Stimulated activated CD8-positive, alpha-beta memory T cell treated with anti-CD3 and anti-CD28 coated beads, Interleukin-12 subunit alpha, Interleukin-12 subunit beta, amount 100 ng/mL, for 24 hours (primary cell): ENCODE results near the gene NCS1.

Experiments
- DNase-seq: peaks from one replicate; pipeline ENCODE4 v3.0.0-alpha.2; 2020; ENCODE audit errors: extremely low read depth

The NCS1 gene

DNA sequence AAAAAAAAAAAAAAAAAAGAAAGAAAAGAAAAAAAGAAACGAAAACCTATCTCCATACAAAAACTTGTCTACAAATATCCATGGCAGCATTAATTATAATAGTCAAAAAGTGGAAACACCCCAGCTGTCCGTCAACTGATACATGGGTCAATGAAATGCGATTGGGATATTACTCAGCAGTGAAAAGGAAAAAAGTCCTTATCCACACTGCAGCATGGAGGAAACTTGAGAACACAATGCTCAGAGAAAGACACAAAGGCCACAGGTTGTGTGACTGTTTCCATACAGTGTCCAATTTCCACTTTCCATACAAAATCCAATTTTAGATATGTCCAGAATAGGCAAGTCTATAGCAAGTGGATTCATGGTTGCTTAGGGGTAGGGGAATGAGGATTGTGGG is 24.3 kb upstream of the NCS1 start:
- DNase-seq = no peak

DNA sequence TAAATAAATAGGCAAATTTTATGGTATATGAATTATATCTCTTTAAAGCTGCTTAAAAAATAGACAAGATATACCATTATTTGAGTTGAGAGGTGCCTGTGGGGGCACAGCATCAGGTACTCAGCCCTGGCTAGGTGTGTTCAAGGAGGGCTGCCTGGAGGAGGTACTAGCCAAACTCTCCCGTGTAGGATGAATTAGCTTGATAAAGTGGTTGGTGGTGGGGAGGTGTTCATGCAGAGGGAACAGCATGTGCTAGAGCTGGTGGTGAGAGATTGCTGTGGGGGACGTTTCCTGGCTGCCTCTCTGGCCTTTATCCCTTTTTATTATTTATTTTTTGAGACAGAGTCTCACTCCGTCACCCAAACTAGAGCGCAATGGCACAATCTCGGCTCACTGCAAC is 23.2 kb upstream of the NCS1 start:
- DNase-seq = no peak

DNA sequence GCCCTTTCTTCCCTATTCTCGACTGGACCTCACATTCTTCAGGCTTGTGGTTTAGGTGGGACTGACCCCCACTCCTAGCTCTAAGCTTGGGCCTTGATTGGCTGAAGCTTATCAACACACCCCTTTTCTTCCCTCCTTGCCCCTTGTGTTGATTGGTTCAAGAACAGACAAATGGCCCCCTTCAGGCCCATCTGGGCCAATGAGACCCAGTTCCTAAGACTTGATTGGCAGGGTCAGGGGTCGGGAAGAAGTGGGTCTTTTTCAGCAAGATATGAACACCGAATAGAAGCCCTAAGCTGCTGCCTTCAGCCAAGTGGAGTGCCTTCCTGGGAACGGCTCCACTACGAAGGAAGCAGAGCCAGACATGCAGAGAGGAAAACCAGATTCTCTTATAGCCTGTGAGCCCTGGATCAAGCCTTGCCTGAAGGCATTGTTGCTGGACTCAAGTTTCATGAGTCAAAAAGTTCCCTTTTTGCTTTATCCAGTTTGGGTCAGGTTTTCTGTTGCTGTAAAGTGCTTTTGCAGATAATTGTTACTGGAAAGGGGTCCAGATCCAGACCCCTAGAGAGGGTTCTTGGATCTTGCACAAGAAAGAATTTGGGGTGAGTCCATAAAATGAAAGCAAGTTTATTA is 22.4 kb upstream of the NCS1 start:
- DNase-seq = no peak

DNA sequence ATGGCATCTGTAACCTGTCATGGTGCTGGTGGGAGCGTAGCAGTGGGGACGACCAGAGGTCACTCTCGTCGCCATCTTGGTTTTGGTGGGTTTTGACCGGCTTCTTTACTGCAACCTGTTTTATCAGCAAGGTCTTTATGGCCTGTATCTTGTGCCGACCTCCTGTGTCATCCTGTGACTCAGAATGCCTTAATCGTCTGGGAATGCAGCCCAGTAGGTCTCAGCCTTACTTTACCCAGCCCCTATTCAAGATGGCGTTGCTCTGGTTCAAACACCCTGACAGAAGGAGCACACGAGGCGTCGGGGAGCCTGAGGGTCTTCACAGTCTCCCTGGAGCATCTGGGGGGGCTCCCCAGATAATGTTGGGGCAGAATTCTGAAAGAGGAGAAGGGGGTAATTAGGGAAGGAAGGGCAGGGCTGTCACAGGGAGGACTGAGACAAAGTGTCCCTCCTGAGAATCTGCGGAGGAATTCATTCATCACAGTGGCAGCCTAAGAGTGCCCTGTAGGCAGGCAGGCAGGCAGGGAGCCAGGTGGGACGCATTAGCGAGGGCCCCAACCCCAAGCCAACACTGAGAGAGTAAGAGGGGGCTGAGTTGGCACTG is 21.3 kb upstream of the NCS1 start:
- DNase-seq = no peak

DNA sequence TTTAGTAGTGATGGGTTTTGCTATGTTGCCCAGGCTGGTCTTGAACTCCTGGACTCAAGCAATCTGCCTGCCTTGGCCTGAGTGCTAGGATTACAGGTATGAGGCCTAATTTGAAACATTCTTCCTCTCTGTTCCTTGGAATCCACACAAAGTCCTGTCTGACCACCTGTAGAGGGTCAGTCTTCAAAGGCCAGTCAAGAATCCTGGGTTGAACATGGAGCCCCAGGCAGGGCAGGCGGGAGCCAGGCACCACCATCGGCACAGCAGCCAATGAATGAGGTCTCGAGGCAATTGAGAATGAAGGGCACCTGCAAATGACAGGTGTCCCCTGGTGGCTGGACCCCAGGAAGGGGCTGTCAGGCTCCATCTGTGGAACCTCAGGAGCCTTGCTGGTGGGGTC is 17.4 kb upstream of the NCS1 start:
- DNase-seq = no peak

DNA sequence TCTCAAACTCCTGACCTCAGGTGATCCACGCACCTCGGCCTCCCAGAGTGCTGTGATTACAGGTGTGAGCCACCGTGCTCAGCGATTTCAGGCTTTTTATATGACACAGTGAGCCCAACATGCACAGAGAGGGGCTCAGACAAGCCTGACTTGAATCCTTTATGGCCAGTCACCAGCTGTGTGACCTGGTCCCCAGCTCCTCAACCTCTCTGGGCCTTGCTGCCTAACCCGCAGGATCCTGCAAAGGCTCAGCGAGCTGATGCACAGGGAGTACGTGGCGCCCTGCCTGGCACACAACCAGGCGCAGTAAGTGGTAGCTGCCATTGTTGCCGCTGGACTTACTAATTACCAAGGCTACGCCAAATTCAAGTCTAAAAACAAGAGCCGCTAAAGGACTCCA is 16.6 kb upstream of the NCS1 start:
- no peak for DNase-seq

DNA sequence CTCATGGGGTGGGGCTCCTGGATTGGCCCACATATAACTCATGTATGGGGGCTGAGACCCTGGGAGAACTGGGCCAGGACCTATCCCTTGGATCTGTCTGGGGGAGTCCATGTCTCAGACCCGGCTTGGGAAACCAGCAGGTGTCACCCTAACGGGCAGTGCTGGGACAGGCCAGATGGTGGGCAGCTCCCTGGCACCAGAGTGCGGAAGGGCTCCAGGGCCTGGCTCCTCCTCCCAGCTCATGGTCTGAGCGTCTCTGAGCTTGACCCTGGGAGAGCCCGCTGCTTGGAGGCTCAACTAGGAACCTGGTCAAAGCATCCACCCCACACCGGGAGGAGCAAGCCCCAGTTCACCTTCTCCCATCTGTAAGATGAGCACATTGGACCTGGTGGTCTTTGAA is 15.5 kb upstream of the NCS1 start:
- no peak for DNase-seq

DNA sequence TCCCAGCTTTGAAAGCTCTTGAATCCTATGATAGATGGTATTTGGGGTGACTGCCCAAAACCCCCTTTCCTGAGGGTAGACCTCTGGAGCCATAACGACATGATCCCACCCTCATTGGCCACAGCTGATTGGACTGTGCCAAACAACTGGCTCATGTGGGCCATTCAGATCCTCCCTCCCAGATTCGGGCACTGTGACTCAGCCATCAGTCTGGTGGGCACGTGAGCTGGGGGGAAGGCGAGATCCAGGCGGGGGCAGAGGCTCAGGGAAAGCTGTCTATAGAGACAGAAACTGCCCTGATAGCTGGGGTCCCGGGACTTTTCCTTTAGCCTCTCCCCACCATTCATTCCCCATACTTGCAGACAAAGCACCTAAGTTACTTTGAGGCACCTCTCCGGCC is 15.1 kb upstream of the NCS1 start:
- DNase-seq = no peak

DNA sequence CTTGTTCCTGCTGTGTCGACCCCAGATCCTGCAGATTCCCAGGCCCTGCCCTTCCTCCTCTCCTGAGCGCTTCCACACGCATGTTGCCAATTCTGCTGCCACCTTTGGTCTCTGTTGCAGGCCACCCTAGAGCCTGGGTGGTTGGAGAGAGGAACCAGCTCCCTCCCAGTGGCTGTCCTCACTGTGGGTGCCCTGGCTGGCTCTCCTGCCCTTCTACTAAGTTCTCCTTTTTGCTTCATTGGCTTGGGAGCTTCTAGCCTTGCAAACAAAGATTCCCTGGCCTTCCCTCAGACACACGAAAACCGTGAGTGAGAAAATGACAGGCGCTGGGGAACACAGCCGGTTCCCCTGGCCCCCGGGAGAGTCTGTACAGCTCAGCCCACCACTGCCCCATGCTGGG is 14.2 kb upstream of the NCS1 start:
- DNase-seq = no peak

DNA sequence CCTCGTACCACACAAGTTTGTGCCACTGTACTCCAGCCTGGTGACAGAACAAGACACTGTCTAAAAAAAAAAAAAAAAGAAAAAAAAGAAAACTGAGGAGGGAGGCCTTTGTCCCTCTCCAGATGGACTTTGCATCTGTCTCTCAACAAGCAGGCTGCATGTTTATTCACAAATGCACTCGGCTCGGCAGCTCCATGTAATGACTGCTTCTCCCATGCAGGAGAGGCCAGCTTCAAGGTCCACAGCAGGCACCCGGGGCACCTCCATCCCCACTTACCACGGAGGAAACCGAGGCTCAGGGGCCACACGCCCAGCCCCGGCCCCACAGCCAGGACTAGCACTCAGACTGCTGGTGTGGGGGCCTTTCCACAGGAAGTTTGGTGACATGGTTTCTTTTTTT is 13.1 kb upstream of the NCS1 start:
- DNase-seq = no peak

DNA sequence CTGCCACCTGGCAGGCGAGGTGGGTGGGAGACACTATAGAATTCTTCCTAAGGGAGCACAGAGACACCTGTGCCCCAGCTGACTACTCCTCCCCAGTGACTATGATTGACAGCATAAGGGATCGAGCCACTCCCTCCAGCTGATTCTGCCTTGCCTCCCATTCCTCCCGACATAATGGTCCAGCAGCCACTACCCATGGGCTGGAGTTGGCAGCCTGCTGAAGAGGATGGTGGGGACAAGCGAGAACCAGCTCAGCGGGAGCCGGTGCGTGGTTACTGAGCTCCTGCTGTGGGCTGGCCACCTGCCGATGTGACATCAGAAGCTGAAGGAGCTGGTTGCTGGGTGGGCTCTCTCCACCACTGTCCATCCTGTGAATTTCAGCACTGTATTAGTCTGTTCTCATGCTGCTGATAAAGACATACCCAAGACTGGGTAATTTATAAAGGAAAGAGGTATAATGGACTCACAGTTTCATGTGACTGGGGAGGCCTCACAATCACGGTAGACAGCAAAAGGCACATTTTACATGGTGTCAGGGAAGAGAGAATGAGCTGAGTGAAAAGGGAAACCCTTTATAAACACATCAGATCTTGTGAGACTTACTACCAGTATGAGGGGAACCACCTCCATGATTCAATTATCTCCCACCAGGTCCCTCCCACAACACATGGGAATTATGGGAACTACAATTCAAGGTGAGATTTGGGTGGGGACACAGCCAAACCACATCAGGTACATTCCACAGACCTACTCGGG is 12.1 kb upstream of the NCS1 start:
- no peak for DNase-seq

DNA sequence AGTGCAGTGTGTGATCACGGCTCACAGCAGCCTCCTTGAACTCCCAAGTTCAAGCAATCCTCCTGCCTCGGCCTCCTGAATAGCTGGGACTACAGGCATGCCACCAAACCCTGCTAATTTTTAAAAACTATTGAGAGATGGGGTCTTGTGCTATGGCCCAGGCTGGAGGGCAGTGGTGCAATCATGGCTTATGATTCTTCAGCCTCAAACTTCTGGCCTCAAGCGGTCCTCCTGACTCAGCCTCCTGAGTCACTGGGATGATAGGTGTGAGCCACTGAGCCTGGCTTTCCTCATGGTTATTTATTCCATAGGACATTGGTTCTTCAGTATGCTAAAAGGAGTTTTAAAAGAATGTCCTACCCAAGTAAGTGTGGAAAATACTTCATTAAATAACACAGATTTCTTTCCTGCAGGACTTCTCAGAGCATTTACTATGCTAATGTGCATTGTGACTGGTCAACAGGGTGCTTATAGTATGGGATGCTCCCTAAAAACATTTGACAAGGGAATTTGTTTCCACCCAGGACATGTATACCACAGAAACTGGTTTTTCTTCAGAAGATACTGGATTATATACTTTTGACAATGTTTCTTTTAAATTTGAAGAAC is 11.2 kb upstream of the NCS1 start:
- no peak for DNase-seq

DNA sequence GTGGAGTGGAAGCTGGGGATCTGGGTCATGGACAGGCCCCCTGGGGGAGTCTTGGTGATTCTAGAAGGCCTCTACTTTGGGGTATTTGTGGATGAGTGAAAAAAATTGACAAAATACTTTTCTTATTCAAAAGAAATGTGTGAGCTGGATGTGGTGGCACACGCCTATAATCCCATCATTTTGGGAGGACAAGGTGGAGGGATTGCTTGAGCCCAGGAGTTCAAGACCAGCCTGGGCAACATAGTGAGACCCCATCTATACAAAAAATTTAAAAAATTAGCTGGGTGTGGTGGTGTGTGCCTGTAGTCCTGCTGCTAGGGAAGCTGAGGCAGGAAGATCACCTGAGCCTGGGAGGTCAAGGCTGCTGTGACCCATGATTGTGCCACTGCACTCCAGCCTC is 6.6 kb upstream of the NCS1 start:
- DNase-seq = no peak

DNA sequence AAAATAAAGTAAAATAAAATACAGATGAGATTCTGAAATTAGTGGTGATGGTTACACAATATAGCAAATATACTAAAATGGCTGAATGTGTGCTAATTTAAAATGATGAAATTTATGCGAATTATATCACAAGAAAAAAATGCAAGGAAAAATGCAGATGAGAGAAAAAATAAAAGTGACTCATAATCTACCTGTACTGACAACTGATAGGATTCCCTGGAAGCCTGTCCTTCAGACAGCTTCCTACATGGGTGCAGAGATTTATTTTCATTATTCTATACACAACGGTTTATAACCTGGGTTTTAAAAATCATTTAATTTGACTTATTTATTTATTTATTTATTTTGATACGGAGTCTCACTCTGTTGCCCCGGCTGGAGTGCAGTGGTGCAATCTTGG is 5.8 kb upstream of the NCS1 start:
- no peak for DNase-seq

DNA sequence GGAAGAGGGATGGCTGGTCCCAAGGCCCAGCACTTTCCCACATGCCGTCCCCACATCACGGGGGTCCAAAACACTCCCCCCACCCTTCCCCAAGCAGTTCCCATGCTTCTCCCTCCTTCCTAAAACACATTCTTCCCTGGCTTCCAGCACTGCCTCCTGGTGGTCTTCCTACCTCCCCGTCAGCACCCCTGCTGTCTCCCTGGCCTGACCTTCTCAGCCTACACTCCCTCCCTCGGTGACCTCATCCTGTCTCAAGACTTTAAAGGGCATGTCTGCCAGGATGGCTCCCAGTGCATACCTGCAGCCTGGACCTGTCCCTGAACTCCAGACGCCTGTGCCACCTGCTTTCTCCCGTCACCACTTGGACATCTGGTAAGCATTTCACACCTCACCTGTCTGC is 4.3 kb upstream of the NCS1 start:
- DNase-seq = no peak

DNA sequence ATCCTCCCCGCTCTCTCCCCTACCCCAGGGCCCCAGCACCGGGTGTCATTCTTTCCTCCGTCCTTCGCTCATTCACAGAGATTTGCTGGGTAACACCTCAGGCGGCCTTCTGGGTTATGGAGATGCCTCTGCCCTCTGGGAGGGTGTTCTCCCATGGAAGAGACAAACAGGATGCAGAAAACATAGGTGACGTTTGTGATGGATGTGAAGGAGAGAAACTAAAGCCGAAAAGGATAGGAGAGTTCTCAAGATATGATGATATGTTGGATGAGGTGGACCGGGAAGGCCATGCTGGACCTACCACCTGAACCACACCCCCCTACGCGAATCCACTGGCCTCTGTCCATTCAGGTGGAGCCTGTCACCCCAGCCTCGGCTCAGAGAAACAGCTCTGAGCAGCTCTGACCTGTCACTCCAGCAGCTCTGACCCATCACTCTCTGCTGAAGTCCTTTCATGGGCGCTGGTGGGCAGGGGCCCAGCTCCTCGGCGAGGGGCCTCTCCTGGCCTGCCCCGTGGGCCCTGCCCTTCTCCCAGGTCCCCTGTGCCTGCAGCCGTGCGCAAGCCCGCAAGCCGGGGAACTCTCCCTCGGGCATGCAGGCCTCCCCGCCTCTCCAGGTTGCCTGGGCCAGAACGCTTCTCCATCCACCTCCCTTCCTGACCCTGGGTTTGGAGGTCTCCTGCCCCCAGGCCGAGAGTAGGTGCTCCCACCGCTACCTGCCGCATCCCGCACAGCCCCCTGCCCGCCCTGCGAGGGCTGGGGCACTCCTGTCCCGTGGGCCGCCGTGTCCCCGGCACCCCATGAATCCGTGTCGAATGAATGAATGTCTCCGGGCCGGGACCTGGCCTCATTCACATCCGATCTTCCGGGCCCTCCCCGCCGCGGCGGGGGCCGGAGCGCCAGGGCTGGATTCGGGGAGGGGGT is 717 bp upstream of the NCS1 start:
- DNase-seq = no peak

DNA sequence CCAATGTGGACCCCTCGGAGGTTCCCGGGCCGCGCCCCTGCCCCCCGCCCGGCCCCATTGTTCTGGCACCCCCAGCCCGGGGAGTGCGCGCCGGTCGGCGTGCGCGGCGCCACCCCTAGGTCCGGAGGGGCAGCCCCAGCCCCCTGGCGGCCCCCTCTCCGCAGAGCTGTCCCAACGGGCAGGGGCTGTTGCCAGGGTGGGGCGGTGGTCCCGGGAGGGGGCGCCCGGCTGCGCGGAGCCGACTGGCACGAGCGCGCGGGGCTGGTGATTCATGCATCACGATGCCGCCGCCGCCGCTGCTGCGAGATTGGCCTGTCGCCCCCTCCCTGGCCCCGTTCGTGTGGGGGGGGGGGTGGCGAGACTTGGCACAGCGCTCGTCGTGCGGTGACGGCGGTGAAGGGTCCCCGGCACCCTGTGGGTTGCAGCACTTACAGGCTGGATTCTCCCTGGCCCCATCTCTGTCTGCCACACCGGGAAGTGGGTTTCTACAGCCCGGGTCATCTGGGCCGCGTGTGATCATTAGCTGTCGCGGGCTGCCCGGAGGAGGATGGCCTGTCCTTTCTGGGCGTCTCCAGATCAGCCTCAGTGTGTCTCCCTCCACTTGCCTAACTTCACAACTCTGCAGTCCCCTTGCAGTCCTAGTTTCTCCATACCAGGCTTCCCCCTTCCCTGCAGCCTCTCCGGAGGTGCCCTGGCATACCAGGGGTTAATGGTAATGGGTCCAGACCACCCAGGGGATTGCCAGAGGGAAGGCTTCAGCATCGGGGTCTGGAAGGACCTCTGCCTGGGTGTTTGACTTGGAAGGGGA is 858 bp downstream of the NCS1 start:
- DNase-seq = no peak

DNA sequence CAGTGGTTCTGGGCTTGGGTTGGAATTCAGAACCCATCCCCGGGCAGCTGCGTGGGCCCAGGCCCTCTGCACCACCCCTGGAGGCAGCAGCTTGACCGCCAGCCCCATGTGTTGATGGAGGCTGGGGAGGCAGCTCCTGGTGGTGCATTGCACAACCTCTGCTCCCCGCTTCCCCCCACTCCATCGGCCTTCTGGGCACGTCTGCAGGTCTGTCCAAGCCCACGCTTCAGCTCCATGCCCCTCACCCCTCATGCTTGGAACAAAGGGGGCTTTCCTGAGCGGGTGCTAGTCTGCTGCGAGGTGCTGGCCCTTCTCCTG is 1.4 kb downstream of the NCS1 start:
- DNase-seq = no peak

DNA sequence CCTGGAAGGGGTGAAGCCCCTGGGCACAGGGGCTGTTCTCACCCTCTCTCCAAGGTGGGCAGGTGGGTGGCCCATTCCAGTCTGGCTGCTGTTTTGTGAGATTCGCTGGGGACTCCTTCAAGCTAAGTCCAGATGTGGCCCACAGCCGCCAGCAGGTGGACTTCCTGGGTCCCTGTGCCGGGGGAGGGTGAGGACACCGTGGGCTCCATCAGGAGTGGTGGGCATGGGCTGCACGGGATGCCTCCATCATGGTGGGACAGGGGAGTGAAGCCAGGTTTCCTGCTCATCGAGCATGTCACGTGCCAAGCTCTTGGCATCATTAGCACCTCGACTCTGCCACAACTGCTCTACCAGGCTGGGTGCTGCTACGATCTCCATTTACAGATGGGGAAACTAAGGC is 1.8 kb downstream of the NCS1 start:
- no peak for DNase-seq

DNA sequence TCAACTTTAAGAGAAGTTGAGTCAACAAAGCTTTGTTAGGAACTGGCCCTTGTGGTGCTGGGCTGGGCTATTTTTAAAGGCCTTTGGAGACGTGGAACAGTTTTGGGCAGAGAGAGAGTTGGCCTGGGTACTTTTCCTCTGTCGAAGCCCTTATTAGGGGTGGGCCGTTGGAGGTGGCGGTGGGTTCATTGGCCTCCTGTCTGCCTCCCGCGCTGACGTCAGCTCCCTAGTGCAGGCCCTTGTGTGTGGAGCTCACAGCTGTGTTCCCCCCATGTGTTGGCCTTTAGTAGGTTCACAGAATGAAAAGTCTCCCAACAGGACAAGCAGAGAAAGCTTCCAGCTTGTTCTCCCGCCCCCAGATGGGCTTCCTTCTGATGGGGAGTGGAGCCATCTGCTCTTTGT is 2.7 kb downstream of the NCS1 start:
- DNase-seq = no peak

DNA sequence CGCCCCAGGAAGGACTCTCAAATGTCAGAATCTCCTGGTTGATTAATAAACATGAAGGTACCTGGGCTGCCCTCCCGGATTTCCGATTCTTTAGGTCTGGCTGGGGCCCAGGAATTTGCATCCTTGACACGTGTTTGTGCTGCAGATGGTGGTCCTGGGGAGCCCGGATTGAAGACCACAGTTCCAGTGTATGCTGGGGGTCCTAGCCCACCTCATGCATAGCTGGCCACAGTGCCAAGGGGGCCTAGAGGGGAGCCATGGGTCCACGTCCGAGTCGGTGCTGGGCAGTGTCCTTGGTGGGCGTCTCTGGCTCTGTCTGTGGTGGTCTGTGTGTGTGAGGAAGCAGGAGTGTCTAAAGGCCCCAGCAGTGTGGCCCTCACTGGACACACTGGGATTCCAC is 3.2 kb downstream of the NCS1 start:
- DNase-seq = no peak
